HG03520 (cell line): ENCODE data around the gene TEF.
"Not testable (repeated sequence)": the region's sequence is repeated elsewhere in the genome, so short reads cannot be mapped to it uniquely, and the experiment has no call there.

ENCODE experiments used
- ATAC-seq: cut with Tn5 transposase; IDR thresholded peaks from one replicate; pipeline ENCODE4 v1.9.1; 2021; ENCODE audit warnings: mild to moderate bottlenecking, moderate library complexity; ENCODE audit not compliant: unreplicated experiment

The TEF gene

GRCh38 chr22:41417622-41418390, 36.1 kb downstream of the TEF start:
- ATAC-seq: no peak

DNA sequence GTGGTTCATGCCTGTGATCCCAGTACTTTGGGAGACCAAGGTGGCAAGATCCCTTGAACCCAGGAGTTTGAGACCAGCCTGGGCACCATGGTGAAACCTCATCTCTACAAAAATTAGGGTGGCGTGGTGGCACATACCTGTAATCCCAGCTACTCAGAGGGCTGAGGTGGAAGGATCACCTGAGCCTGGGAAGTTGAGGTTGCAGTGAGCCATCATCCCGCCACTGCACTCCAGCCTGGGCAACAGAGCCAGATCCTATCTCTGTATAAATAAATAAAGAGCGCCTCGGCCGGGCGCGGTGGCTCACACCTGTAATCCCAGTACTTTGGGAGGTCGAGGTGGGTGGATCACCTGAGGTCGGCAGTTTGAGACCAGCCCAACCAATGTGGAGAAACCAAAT, 37.0 kb downstream of the TEF start:
- ATAC-seq: no peak

- no peak for ATAC-seq
These were observed 44.1 kb downstream of the TEF start for GRCh38 chr22:41425660-41426365.

DNA sequence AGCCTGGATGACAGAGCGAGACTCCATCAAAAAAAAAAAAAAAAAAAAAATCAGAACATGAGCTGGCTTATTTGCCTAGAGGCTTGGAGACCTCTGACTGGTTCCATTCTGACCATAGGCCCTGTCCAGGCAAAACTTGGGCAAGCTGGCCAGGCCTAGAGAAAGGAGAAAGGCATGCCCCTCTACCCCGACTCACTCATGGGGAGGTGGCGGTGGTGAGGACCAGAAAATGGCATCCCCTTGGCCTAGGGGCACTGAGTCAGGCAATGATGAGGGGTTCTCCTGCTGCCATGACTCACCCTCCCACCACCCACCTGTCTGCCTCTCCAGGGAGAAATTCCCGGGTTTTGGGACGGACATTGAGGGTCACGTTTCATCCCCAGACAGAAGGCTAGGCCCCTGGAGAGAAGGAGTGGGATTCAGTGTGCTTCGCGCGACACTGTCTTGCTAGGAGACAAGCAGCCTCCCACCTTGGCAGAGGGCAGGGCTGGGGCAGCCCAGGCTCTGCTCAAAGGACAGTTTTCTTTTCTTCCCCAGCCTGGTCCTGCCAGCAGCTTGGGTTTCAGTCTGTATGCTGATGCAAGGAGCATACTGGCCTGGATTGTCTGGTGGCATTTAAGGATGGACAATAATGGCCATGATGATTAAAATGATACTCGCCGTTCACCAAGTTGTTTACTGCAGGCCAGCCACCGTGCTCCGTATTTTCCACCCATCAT, 47.6 kb downstream of the TEF start:
- no peak for ATAC-seq

DNA sequence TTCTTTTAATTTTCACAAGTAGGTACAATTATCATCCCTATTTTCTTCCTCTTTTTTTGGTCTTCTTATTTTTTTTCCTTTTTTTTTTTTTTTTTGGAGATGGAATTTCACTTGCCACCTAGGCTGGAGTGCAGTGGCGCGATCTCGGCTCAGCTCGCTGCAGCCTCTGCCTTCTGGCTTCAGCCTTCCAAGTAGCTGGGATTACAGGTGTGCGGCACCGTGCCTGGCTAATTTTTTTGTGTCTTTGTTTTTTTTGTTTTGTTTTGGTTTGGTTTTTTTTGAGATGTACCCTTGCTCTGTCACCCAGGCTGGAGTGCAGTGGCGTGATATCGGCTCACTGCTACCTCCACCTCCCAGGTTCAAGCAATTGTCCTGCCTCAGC, 48.2 kb downstream of the TEF start:
- no peak for ATAC-seq

DNA sequence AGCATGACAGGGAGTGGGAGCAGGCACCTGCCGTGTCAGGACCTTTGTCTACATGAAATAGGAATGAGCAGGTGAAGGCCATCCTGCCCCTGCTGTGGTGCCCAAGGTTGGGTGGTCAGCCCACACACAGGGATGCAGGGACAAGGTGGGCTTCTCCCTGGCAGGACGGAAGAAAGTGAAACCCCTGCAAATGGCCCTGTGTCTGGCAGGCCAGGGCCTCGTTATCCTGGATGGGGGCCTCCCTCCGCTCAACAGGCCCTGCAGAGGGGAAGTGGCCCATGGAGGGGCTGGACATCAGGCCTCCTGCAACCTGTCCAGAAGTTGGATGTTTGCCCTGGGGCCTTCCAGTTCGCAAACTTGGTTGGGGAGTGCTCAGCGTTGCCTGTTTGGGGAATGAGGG, 49.9 kb downstream of the TEF start:
- ATAC-seq: no peak

GRCh38 chr22:41433480-41433879, 51.7 kb downstream of the TEF start:
- not testable (repeated sequence) for ATAC-seq

GRCh38 chr22:41434361-41435003, 52.7 kb downstream of the TEF start:
- ATAC-seq: not testable (repeated sequence)

DNA sequence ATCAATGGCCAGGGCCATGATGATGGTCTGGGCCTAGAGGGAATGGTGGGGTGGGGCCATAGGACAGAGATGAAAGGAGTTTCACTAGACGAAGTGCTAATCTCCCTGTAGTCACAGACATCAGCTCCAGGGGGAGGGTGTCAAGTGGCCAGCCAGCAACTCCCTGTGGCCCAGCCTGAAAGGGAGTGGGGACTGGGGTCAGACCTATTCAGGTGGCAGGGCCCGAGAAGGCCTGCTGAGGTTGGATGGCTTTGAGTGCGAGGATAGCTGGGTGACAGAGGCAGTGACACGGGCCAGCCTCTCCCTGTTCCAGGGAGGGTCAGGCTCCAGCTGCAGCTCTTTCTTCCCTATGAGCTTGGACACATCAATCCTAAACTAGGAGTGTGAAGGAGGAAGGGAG, 53.8 kb downstream of the TEF start:
- no peak for ATAC-seq

GRCh38 chr22:41436322-41437113, 54.8 kb downstream of the TEF start:
- no peak for ATAC-seq

- no peak for ATAC-seq
These were observed 55.5 kb downstream of the TEF start for GRCh38 chr22:41437198-41437597.

DNA sequence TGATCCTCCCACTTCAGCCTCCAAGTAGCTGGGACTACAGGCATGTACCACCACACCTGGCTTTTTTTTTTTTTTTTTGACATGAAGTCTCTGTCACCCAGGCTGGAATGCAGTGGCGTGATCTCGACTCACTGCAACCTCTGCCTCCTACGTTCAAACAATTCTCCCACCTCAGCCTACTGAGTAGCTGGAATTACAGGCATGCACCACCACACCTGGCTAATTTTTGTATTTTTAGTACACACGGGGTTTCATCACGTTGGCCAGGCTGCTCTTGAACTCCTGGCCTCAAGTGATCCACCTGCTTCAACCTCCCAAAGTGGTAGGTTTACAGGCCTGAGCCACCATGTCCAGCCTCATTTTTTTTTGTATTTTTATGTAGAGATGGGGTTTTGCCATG, 58.8 kb downstream of the TEF start:
- not testable (repeated sequence) for ATAC-seq

GRCh38 chr22:41442240-41442792, 60.6 kb downstream of the TEF start:
- ATAC-seq: no peak

GRCh38 chr22:41444360-41445128, 62.8 kb downstream of the TEF start:
- peak; percentile 41 for ATAC-seq

GRCh38 chr22:41445129-41446056, 63.7 kb downstream of the TEF start:
- ATAC-seq: no peak

DNA sequence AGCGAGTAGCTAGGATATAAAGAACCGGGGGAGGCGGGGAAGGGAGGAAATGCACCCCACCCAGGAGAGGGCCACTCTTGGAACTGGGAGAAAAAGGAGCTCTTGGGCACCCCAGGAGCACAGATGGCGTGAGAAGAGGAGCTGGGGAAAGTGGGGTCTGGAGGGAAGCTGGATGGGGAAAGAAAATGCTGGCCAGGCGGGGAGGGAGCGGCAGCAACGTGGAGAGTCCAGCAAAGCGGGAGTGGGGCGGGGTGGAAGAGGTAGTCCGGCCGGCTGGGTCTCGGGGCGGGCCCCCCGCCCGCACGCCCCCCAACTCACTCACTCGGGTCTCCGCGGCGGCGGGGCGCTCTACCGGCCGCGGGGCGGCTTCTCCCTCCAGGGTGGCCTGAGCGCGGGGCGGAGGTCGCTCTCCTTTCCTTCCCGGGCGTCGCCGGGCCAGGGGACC, 64.3 kb downstream of the TEF start:
- ATAC-seq: no peak

- ATAC-seq: no peak
These were observed 65.1 kb downstream of the TEF start, which contains the start of gene TOB2 for GRCh38 chr22:41446639-41447434. TSS of gene TOB2 (minus strand) at chr22:41446801. CDS start at chr22:41437345, 9,456 bp downstream.
